Measurements from ENCODE around the gene CIC. TPM values are rescaled to one million over a fixed set of nuclear protein-coding genes. Genes with fewer than 3 reads are reported as not detected.

The CIC gene
- total RNA-seq, 2 experiments from 2014 or later: 60.7 to 65.6 TPM

DNA sequence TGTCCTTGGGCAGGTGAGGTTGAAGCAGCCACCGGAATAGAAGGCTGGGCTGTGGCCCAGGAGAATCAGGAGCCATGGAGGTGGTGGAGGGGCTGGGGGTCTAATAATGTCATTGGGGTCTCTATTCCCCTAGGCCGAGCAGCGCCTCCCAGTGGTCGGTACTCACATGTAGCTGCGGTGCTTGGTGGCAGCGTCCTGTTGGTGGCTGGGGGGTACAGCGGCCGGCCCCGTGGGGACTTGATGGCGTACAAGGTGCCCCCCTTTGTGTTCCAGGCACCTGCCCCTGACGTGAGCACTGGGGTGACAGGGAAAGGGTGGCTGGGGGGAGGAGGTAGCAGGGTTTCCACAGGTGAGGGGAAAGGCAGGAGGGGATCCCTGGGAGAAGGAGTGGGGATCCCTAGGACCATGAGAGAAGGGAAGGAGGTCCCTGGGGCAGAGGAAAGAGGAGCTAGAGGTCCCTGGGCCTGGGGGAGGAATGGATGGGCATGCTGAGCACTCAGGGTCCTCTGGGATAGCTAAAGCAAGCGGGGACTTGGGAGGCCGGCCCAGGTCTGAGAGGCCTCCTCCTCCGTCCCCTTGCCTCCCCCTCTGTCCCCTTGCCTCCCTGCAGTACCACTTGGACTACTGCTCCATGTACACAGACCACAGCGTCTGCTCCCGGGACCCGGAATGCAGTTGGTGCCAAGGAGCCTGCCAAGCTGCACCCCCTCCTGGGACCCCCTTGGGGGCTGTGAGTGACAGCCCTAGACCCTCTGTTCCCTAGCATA, 74.5 kb downstream of the CIC start:
- POLR2A ChIA-PET: interaction anchor here (2.0 kb wide), 1 partner anchor 11 kb away, joined by 7 read pairs; no protein-coding TSS in a partner anchor
- no peak for ATAC-seq
- intact Hi-C loops (cut with micrococcal nuclease): no loop called here
- no peaks in the 10 kb centered on the region for H3K27me3 Mint-ChIP-seq
- CTCF ChIA-PET: interaction anchor here (2.5 kb wide), 1 partner anchor 11 kb away, joined by 5 read pairs; no protein-coding TSS in a partner anchor
- H3K36me3 Mint-ChIP-seq (ENCODE audit: low read depth): peaks cover 3% of the 10 kb centered on the region
- no peak overlapping the region for H3K4me3 Mint-ChIP-seq
- no peak overlapping the region for H3K27ac Mint-ChIP-seq
- TF ChIP-seq, protein P1, sequence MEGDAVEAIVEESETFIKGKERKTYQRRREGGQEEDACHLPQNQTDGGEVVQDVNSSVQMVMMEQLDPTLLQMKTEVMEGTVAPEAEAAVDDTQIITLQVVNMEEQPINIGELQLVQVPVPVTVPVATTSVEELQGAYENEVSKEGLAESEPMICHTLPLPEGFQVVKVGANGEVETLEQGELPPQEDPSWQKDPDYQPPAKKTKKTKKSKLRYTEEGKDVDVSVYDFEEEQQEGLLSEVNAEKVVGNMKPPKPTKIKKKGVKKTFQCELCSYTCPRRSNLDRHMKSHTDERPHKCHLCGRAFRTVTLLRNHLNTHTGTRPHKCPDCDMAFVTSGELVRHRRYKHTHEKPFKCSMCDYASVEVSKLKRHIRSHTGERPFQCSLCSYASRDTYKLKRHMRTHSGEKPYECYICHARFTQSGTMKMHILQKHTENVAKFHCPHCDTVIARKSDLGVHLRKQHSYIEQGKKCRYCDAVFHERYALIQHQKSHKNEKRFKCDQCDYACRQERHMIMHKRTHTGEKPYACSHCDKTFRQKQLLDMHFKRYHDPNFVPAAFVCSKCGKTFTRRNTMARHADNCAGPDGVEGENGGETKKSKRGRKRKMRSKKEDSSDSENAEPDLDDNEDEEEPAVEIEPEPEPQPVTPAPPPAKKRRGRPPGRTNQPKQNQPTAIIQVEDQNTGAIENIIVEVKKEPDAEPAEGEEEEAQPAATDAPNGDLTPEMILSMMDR (IDR thresholded peaks at IDR 0.05): no peak
- H3K4me1 Mint-ChIP-seq (ENCODE audit: low read depth): no peaks in the 10 kb centered on the region
- H3K9me3 Mint-ChIP-seq: no peaks in the 10 kb centered on the region
- DNase-seq: peak; percentile 33

DNA sequence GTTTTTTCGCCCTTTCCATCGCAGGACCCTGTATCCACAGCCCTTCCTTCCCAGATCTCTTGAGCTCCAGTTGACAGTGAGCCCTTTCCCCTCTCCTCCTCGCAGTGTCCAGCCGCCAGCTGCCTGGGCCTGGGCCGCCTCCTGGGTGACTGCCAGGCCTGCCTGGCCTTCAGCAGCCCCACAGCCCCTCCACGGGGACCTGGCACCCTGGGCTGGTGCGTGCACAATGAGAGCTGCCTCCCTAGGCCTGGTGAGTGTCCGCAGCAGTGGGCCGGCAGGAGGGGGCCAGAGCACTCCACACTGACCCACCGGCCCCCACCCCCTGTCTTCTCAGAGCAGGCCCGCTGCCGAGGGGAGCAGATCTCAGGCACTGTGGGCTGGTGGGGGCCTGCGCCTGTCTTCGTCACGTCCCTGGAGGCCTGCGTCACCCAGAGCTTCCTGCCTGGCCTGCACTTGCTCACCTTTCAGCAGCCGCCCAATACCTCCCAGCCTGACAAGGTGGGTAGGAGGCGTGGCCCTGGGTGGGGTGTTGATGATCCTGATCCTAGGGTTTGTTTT, 75.4 kb downstream of the CIC start:
- TF ChIP-seq, protein P1 (IDR thresholded peaks at IDR 0.05): no peak
- DNase-seq (no peak), ATAC-seq (no peak)
- POLR2A ChIA-PET: interaction anchor here (1.0 to 2.0 kb wide), 2 partner anchors 10 to 37 kb away, joined by 3 to 7 read pairs; no protein-coding TSS in a partner anchor
- Mint-ChIP-seq H3K36me3 (ENCODE audit: low read depth) (peaks cover 1% of the 10 kb centered on the region), H3K27ac (no peak overlapping the region), H3K27me3 (no peaks in the 10 kb centered on the region), H3K9me3 (no peaks in the 10 kb centered on the region), H3K4me3 (no peak overlapping the region), H3K4me1 (ENCODE audit: low read depth) (no peaks in the 10 kb centered on the region)
- intact Hi-C loops (cut with micrococcal nuclease): no loop called here
- CTCF ChIA-PET: interaction anchor here (2.5 kb wide), 1 partner anchor 10 kb away, joined by 5 read pairs; no protein-coding TSS in a partner anchor

Other genes starting within 250 kb of the CIC start
- under 1 TPM; 0.63 to 0.95 TPM for gene GRIK5, start 199.0 kb upstream of the CIC start, total RNA-seq
- gene ZNF574, start 193.1 kb upstream of the CIC start, total RNA-seq: 10 to 100 TPM; 12.4 to 12.8 TPM
- 10 to 100 TPM; 37.7 to 40.7 TPM for gene POU2F2, start 136.8 kb upstream of the CIC start, total RNA-seq
- gene DEDD2, start 51.6 kb upstream of the CIC start, total RNA-seq: 10 to 100 TPM; 21.7 to 22.5 TPM
- 10 to 100 TPM; 12.0 to 12.3 TPM for gene ZNF526, start 48.9 kb upstream of the CIC start, total RNA-seq
- 10 to 100 TPM; 30.5 to 31.7 TPM for gene GSK3A, start 26.6 kb upstream of the CIC start, total RNA-seq
- gene ERF, start 14.1 kb upstream of the CIC start, total RNA-seq: 10 to 100 TPM; 60.0 to 69.2 TPM
- under 1 TPM; 0.38 to 0.49 TPM for gene PRR19, start 32.9 kb downstream of the CIC start, total RNA-seq
- 10 to 100 TPM; 39.1 to 42.4 TPM for gene PAFAH1B3, start 33.4 kb downstream of the CIC start, total RNA-seq
- 1 to 10 TPM; 3.0 to 3.2 TPM for gene TMEM145, start 44.1 kb downstream of the CIC start, total RNA-seq
- gene MEGF8, start 56.4 kb downstream of the CIC start, total RNA-seq: 1 to 10 TPM; 7.0 to 8.0 TPM
- gene CNFN, start 121.0 kb downstream of the CIC start, total RNA-seq: not detected
- gene LIPE, start 158.1 kb downstream of the CIC start, total RNA-seq: 10 to 100 TPM; 28.4 to 34.3 TPM
- not detected for gene CXCL17, start 173.7 kb downstream of the CIC start, total RNA-seq

Measured in activated CD8-positive, alpha-beta T cell treated with anti-CD3 and anti-CD28 coated beads for 36 hours (primary cell).